Stimulated activated CD4-positive, alpha-beta T cell treated with anti-CD3 and anti-CD28 coated beads, Interleukin-2, amount 100 ng/mL, for 24 hours (primary cell): ENCODE measurements around the gene HSDL2.
"Not testable (repeated sequence)": the region's sequence is repeated elsewhere in the genome, so short reads cannot be mapped to it uniquely, and the experiment has no call there.

Experiments
- DNase-seq, 2 donors: peaks; one replicate each; pipeline ENCODE4 v3.0.0-alpha.2; 2020

Gene HSDL2

DNA sequence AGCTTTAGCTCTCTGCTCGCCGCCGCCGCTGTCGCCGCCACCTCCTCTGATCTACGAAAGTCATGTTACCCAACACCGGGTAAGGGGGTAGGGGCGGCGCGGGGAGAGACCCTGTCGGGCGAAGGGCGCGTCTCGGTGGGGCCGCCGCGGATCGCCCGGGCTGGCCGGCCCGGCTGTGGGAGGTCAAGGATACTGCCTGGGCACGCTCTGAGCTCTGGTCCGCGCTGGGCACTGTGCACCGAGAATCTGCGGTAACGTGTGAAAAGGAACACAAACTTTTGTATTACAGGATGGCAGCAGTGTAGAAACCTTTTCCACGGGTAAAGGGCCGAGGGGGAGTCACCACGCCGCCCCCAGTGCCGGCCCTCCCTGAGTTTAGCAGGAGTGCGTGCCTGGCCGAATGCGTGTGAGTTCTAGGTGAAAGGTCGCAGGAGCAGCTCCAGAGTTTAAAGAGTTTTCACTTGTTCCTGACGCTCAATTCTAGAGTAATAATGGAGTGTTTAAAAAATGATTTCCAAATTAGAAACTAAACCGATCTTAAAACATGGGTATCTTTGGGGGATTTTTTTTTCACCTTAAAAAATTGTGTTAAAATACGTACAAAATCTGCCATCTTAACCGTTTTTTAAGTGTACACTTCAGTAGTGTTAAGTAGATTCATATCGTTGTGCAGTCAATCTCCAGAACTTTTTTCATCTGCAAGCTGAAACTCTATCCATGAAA, at the start of gene HSDL2:
Gene HSDL2, plus strand, starts transcription at position 7 of the 723 bp plus-strand sequence. Its CDS starts 56 bp downstream, at position 63.
- DNase-seq: peak in 1 of 2 donors; percentile 39

DNA sequence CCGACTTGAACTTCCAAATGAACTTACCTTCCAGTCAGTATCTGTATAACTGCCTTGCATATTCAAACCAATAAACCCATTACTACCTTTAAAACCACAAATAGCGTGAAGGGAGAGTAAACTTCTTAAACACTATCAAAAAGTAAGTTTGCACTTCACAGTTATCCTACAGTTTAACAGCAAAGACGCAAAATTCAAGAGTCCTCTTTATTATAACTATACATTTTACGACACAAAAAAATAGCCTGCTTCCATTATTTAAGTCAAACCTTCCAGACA, 48.3 kb upstream of the HSDL2 start:
- DNase-seq: no peak

DNA sequence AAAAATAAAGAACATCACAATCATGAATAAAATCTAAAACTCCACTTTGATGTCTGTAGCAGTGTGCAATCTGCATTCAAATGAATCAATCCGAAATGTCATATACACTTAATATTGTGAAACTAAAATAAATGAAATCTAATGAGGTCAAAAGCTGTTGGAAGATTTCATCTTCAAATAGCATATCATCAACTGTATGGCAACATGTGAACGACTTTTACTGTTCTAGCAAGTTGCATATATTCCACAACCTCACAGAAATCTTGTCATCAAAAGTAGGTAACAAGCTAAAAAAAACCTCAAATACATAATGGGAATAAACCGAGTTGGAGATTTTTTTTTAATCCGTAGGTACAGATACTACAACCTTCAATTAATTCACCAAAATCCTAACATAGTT, 47.7 kb upstream of the HSDL2 start:
- no peak for DNase-seq

DNA sequence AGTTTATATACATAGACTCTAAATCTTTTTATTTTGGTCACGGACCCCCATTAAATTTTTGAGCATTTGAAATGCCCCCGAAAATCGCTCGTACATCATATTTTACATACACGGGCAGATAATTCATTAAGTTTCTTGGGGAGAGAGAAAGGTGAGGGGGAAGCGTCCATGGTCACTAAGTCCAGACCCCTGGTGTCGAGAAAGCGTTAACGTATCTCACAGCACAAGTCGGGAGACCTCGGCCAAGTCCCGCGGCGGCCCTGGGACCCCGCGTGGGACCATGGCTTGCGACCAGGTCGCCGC, 47.3 kb upstream of the HSDL2 start:
- DNase-seq: no peak

DNA sequence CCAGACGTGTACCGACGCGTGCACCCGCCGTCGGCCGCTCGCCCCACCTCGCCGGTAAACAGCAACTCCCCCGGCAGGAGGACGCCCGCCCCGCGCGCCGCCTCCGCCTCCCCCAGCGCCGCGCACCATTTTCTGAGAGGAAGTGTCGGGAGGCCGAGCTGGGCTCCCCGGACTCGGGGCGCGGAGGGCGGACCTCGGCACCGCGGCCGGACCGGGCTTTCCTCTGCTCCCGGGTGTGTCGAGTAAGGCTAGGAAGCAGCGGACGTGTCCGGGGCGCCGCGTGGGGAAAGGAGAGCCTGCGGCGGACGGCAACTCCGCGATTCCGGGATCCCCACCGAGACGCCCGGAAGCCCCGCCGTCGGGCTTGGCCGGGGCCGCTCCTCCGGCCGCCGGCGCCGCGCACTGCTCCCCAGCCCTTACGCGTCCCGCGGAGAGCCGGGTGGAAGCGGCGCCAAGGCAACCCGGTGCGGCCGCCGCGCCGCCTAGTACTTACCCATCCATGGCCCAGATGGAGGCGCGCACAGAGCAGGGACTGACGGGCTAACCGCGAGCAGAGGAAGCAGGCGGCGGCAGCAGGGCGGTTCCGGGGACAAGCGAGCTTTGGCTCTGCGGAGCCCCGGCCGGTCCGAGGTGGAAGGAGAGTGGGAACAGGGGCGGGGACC, 46.8 kb upstream of the HSDL2 start, which contains the start of gene PTBP3:
Gene PTBP3, minus strand, starts transcription at position 643 of the 662 bp plus-strand sequence. CDS start 35,754 bp downstream, outside the sequence.
- DNase-seq: peak; percentile 78 to 81

DNA sequence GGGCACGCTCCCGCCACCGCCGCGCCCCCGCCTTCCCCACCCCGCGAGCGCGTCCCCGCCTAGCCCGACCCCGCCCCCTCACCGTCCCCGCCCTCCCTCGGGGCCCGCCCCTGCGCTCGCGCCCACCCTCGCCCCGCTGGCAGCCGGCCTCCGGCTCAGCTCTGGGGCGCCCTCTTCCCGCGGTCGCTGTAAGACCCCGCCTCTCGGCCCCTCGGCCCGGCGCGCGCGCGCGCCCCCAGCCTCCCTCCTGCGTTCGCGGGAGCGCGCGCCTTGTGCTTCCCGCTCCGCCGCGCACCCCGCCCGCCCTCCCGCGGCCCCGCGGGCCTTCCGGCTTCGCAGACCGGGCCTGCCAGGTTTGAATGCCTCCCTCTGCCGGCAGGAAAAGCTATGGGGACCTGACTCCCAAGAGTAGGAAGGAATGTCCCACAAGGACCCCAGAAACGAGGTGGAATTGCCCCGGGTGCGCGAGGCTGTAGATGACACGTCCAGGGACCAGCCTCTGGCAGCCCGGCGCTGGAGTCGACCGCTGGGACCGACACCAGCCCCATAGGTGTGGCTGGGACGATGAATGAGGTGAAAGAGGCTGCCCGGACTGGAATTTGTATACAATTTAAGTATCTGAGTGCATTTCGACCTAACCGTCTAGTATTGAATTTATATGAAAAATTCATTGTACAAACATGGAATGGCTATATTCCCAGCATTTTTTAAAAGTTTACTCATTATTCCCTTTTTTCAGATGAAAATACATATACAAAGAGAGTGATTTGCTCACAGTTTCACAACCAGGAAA, 46.1 kb upstream of the HSDL2 start:
- DNase-seq: peak; percentile 92 to 94

DNA sequence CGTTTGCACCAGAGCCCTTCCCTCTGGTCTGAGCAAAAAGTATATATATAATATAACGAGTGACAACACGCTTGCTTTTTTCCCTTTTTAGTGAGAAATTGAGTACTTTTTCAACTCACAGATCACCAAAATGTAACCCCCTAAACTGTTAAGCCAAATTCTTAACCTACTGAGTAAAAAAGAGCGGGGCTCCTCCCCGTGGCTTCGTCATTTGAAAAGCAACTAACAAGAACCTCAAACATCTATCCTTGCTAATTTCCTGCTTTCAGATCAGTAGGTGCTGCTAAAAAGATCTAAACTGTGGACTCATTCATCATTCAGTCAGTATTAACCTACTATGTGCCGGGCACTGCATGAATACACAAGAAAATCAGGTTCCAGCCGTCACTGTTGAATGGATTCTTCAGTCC, 45.5 kb upstream of the HSDL2 start:
- peak; percentile 53 for DNase-seq

DNA sequence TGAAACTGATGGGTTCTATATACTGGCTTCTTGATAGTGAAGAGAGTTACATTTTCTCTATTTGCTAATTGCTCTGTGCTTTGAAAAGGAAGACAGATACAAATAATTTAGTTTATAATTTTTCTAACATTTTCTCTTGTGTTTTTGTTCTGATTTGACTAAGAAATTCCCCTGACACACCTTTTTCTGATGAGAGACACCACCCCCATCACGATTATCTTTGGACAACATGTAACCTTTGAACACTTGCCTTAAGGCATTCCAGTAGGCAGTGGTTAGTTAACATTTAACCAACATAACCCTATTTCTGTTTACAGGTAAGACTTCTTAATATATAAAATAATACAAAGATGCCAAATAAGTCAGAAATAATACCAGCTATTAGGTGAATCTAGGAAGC, 42.4 kb upstream of the HSDL2 start:
- DNase-seq: no peak

DNA sequence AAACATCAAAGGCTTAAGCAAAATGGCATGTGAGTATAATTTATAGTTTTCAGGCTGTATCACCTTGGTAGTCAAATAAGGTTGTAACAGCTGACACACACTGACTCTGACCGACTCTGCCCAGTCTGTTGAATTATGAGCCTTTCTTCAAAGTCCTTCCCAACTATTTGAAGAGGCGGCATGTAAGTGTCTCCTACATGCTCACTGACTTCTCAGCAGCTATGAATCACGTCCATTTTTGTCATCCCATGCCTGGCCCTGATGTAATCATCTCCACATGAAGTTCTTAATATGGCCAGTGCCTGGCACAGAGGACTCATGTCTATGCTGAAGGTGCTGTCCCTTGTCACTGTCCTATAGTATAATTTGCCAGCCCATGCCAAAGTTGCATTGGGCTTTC, 41.3 kb upstream of the HSDL2 start:
- no peak for DNase-seq

DNA sequence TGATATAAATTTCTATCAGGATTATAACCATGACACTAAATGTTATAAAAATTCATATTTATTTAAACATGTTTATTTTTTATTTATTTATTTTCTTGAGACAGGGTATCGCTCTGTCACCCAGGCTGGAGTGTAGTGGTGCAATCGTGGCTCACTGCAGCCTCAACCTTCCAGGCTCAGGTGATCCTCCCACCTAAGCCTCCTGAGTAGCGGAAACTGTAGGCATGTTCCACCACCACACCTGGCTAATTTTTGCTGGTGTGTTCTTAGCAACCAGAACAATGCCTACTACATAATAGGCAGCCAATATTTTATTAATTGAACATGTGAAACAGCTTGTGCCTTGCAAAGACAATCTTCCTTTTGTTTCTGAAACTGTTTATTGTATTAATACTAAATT, 40.0 kb upstream of the HSDL2 start:
- no peak for DNase-seq

DNA sequence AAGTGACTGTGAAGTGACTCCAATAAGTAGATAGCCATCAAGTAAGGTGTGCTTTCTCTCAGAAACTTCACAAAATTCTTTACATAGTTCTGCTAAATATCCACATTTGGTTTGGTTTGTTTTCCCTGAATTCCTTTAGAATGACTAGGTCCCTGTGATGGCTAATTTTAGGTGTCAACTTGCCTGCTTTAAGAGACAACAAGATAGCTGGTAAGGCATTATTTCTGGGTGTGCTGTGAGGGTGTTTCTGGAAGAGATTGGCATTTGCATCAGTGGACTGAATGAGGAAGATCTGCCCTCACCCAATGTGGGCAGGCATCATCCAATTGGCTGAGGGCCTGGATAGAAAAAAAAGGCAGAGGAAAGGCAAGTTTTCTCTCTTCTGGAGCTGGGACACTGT, 38.2 kb upstream of the HSDL2 start:
- no peak for DNase-seq

DNA sequence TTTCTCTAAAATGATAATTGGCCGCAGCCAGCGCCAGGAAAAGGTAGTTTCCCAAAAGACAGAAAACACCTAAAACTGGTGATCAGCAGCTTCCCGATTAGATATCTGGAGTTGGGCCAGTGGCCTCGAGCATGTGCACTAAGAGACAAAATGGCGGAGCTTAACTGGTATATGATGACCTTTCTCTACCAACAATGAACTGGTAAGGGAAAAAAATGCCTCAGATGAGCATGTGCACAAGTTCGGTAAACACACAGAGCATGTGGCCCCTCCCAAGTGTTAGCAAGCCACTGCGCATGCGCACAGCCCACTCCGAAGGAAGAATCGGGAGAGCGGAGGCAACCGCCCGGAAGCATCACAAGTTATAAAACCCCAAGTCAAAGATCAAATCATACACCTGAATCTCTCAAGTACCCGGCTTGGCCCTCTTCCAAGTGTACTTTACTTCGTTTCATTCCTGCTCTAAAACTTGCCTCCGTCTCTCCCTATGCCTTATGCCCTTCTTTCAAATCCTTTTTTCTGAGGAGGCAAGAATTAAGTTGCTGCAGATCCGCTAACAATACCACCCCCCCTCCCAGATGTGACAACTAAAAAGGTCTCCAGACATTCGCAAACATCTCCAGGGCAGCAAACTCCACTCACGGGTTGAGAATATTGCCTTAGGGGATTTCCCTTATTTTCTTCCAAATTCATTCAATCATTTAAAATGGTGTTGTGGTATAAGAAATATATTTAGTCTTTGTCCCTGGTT, 31.5 kb upstream of the HSDL2 start:
- DNase-seq: peak; percentile 79 to 84

DNA sequence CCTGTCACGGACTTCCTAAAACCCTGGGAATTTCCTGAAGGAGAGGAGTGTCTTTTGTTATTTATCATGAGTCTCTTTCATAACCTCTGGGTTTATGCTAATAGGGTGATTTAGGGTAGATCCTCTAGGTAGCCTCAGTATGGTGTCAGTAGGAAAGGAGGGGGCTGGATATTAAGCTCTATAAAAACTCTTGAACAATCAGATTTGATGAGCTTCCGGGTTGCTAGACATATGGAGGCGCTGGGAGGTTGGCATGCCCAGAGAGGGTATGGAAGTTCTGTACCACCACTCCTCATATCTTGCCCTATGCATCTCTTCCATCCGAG, 30.9 kb upstream of the HSDL2 start:
- no peak for DNase-seq

DNA sequence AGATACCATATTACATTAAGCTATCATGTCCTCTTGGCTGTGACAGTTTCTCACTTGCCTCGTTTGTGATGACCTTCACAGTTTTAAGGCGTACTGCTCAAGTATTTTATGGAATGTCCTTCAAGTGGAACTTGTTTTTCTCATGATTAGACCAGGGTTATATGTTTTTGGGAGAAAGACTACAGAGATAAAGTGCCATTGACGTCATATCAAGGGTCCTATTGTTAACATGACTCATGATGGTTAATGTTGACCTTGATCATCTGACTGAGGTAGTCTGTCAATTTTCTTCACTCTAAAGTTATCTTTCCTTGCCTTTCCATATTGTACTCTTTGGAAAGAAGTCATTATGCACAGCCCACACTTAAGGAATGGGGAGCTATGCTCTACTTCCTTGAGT, 28.7 kb upstream of the HSDL2 start:
- DNase-seq: no peak

DNA sequence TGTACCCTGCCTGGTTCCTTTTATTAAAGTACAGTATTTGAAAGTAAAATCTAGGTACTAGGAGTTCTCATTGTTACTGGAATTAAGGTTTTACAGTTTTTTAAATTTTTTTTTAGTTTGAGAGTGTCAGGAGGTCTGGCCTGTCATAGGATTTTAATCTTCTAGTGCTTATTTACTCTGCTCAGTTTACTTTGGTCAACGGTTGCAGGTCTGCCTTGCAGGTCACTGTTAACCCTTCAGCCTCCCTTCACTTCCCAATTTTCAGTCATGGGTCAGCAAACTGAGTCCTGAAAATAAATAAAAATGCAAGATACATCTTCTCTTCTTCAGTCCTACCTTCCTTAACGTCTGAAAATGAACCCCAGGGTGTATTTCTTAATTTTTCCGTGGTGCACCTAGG, 27.7 kb upstream of the HSDL2 start:
- no peak for DNase-seq

DNA sequence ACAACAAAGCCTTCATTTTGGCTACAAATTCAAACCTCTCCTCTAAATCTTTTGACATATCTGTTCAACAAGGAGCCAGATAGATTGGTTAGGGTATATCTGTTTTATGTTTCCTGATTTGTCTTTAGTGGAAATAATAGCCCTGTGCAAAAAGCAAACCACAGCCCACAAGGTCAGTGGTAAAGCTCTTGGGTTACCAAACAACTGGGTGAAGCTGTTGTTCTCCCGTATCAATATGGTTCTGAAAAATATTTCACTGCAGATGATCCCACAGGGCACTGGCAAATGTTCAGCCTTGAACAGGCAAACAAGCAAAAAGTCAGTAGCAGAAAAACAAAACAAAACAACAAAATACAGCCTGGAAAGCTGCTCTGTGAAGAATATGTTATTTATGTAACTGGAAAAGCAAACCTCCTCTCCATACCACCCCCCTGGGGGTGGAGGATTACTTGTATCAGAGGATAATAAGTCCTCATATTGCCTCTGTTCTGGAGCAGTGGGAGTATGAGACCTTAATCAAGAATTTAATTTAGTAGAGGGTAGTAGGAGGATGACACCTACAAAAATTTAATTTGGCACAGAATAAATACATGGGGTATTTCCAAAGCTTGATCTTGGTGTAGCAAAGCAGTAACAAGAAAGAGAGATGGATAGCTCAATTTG, 25.7 kb upstream of the HSDL2 start:
- no peak for DNase-seq

DNA sequence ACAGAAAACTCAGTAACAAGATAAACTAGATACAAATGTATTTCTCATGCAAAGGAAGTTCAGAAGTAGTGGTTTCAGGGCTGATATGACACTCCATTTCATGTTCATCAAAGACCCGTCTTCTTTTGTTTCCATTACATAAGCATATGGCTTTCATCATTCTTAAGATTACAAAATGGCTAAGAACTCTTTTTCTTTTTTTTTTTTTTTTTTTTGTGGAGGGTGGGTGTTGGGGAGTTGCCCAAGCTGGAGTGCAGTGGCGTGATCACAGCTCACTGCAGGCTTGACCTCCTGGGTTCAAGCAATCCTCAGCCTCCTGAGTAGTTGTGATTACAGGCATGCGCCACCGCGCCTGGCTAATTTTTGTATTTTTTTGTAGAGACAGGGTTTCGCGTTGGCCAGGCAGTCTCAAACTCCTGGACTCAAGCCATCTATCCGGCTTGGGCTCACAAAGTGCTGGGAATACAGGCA, 24.4 kb upstream of the HSDL2 start:
- DNase-seq: no peak

DNA sequence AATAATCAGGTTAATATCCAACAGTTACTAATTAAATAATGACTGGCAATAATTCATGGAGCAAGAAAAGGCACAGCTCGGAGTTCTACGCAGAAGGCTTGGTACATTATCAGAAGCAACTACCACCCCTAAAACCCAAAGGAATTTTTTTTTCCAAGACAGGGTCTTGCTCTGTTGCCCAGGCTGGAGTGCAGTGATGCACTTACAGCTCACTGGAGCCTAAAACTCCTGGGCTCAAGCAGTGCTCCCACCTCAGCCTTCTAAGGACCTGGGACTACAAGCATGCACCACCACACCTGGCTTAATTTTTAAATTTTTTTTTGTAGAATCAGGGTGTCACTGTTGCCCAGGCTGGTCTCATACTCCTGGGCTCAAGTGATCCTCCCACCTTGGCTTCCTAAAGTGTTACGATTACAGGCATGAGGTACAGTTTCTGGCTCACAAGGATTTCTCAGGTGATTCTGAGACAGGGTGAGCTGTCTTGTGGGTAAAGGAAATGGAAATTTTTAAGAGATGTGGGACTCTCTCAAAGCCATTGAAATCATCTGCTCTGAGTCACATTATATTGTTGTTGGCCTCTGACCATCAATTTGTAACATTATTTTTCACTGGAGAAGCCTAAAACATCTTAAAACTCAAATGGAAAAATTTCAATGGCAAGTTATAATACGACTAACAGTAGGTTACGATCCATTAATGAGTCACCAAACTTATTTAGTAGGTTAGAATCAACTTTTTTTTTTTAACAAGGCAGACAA, 19.7 kb upstream of the HSDL2 start:
- no peak for DNase-seq

DNA sequence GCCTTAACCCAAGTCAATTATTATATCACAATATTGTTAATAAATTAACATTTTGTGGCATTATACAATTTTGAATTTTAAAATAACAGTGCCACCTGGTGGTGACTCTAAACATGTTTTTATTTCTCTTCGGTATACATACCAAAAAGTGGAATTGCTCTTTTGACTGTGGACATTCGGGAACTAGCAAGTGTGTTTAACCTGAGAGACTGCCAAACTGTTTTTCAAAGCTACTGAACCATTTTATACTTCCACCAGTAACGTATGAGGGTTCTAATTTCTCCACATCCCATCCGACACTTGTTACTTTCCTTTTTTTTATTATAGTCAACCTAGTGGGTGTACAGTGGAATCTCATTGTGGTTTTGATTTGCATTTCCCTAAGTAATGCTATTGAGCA, 18.3 kb upstream of the HSDL2 start:
- no peak for DNase-seq

DNA sequence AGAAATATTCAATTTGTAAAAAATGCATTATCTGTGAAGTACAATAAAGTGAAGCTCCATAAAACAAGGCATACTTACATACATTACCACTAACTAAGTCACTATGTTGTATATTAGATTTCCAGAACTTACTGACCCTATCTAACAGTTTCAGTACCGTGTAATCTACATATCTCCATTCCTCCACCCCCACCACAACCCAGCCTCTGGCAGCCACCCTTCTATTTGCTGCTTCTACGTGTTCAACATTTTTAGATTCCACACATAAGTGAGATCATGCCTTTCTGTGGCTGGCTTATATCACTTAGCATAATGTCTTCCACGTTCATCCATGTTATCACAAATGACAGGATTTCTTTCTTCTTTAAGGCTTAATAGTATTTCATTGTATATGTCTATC, 15.1 kb upstream of the HSDL2 start:
- DNase-seq: no peak

DNA sequence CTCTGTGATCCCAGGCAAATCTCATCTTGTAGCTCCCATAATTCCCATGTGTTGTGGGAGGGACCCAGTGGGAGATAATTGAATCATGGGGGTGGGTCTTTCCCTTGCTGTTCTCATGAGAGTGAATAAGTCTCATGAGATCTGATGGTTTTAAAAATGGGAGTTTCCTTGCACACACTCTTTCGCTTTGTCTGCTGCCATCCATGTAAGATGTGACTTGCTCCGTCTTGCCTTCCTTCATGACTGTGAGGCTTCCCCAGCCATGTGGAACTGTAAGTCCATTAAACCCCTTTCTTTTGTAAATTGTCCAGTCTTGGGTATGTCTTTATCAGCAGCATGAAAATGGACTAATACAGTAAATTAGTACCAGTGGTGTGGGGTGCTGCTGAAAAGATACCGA, 14.7 kb upstream of the HSDL2 start:
- not testable (repeated sequence) for DNase-seq

DNA sequence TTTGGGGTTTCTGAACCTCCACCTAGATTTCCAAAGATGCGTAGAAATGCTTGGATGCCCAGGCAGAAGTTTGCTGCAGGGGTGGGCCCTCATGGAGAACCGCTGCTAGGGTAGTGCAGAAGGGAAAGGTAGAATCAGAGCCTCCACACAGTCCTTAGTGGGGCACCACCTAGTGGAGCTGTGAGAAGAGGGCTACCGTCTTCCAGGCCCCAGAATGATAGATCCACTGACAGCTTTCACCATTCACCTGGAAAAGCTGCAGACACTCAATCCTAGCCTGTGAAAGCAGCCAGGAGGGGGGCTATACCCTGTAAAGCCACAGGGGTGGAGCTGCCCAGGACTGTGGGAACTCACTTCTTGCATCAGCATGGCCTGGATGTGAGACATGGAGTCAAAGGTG, 13.3 kb upstream of the HSDL2 start:
- no peak for DNase-seq
